VCaP (cell line): ENCODE measurements around the gene COLQ.

ENCODE experiments used
- H3K27ac ChIP-seq: fragments of 450-650 bp; 2 replicates; pipeline ENCODE4 v1.5.1; 2017
- CTCF ChIP-seq: fragments of 450-650 bp; conservative IDR thresholded peaks from 2 replicates; pipeline ENCODE4 v1.5.1; 2017; ENCODE audit warnings: mild to moderate bottlenecking, moderate library complexity

Gene COLQ

DNA sequence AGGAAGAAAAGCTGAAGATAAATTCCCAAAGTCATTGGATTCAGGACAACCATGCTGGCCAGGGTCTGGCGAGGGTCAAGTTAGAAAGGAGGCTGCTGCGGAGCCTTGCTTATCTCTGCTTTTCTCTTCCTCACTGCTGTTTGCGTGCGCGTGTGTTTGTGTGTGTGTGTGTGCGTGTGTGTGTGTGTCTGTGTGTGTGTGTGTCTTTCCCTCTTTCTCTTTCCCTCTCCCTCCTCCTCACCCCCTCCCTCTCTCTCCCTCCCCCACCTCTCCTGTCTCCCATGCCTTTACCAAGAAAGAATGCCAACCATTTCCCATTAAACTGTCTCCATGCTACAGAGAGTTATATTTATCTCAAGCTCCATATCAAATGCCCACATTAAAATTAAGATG, at the start of gene COLQ:
Gene COLQ (minus strand): TSS at position 134 of the 393 bp plus-strand sequence. CDS start 81 bp downstream, at position 53.
- no peak within 1 kb of the TSS for H3K27ac ChIP-seq
- TF ChIP-seq CTCF, result no peak

DNA sequence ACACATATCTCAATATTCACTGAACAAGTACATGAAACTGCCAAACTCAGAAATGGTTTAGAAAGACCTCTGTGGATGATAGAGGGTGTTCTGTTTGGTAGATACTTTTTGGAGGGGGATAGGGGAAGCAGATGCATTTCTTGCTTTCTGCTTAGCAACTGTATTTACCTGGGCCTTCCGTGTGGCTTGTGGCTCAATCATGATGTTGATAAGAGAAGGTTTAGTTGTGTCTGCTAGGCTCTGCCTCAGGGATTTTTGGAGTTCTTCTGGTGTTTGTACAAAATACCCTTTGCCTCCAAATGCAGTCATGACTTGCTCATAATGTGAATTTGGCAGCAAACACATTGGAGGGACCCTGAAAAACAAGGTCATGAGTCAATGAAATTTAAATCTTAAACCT, 41.7 kb upstream of the COLQ start:
- no peak overlapping the region for H3K27ac ChIP-seq
- no peak for TF ChIP-seq CTCF

- no peak for TF ChIP-seq CTCF
Measured at GRCh38 chr3:15562560-15562959, 41.1 kb upstream of the COLQ start.

GRCh38 chr3:15558581-15558980, 37.1 kb upstream of the COLQ start:
- no peak overlapping the region for H3K27ac ChIP-seq
- TF ChIP-seq CTCF, result no peak

More at GRCh38 chr3:15562560-15562959, 41.1 kb upstream of the COLQ start:
- H3K27ac ChIP-seq, result no peak overlapping the region

DNA sequence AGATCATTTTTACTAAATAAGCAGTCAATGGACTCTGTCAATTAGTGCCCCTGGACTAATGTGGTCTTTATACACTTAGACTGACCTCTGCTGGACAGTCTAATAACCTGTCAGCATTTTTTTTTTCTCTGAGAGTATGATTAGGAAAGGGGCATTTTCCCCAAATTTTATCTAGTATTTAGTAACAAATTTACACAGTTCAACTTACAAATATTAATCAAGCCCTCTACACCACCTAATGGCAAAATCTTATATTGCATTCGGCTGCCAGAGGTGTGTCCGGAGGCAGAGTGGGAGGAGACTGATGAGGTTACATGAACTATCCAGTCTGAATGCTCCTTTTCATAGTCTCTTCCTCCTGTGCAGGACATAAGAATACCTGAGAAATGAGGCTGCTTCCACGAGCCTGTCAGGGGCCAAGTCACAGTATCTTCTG, 36.0 kb upstream of the COLQ start:
- TF ChIP-seq CTCF, result peak; percentile 85
- H3K27ac ChIP-seq, result 0 out of 2 replicates have a peak overlapping the region, but pooled peaks have one; percentile 8

- TF ChIP-seq CTCF, result no peak
- no peak overlapping the region for H3K27ac ChIP-seq
Measured at GRCh38 chr3:15556512-15556911, 35.0 kb upstream of the COLQ start.

DNA sequence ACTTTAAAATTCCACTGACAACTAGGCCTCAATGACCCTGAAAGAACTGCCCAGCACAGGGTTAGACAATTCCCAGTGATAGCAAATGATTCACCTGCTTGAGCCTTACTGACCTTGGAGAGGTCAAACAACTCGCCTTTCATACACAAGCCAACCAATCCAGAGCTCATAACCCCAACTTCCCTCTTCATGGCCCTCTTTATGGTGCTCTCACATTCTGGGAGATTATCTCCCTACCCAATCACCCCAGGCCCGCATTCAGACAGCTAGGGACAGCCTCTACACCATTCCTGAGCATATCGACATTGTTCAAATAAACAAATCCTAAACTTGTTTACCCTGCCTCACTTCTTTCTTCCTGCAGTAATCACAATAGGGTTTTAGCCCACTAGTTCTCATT, 32.2 kb upstream of the COLQ start:
- no peak overlapping the region for H3K27ac ChIP-seq
- TF ChIP-seq CTCF, result no peak
